HG03280 (cell line): ENCODE measurements around the gene MRPS6.

Experiments
- ATAC-seq: cut with Tn5 transposase; IDR thresholded peaks from one replicate; pipeline ENCODE4 v1.9.1; 2021; ENCODE audit warnings: mild to moderate bottlenecking, moderate library complexity; ENCODE audit not compliant: unreplicated experiment

Gene MRPS6

GRCh38 chr21:34094949-34095348, 21.6 kb downstream of the MRPS6 start:
- no peak for ATAC-seq

DNA sequence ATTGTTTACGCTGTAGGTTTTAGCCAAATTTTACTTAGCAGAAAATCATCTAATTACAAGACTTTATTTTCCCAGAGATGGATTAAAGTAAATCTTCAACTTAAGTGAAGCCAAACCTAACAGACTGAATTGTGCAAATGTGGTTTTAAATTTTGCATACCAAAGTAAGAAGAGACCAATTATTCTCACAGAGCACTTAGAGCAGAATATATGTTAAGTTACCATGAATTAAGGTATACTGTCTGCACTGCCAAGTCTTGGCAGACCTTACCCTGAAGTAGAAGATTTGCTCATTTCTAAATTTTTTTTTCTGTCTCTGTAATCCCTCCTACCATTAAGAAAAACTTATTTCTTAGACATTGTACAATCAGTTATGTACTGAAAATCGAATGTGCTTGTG, 24.1 kb downstream of the MRPS6 start:
- no peak for ATAC-seq

- no peak for ATAC-seq
Measured at GRCh38 chr21:34100337-34100736, 27.0 kb downstream of the MRPS6 start.

GRCh38 chr21:34100790-34101189, 27.4 kb downstream of the MRPS6 start:
- no peak for ATAC-seq

DNA sequence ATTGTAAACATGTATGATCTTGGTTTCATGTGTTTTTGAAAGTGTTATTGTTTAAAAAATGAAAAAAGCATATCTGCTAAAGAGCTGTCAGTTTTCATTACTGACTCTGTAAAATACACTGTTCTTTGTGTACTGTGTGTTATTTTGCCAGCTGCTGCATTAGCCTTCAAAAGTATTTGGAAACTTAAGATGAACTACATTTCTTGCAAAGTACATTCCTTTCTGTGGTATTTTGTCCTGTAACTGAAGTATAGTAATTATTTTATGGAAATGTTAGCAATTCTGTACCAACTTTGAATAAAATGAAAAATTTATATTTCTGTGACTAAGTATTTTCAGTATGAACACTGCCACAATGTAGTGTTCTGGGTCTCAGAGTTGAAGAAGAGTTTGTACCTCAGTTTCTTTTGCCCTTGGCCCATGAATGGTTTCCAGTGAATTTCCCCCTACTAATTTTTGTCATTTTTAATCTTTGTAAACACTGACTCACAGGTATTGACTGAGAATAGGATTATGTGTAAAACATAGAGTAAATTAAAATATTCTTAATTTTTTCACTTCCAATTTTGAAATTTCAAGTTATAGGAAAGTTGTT, 32.7 kb downstream of the MRPS6 start:
- ATAC-seq: no peak

DNA sequence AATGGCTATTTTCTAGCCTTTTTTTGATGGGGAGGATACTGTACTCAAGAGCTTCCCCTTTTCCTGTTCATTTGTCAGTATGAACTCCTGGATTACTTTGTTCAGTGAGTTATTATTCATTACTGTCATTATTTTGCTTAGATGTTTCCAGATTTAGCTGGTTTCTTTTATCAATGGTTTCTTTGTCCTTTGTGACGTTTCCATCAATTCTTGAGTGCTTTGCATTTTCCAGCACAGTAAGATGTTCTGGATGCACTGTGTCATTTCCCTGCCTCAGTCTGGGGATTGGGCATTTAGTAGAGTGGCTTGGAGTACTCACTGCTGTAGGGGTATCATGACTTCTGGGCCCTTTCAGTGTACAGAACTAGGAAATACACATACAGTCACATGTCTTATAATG, 34.2 kb downstream of the MRPS6 start:
- no peak for ATAC-seq

- ATAC-seq: no peak
Measured at GRCh38 chr21:34109075-34109474, 35.7 kb downstream of the MRPS6 start.

DNA sequence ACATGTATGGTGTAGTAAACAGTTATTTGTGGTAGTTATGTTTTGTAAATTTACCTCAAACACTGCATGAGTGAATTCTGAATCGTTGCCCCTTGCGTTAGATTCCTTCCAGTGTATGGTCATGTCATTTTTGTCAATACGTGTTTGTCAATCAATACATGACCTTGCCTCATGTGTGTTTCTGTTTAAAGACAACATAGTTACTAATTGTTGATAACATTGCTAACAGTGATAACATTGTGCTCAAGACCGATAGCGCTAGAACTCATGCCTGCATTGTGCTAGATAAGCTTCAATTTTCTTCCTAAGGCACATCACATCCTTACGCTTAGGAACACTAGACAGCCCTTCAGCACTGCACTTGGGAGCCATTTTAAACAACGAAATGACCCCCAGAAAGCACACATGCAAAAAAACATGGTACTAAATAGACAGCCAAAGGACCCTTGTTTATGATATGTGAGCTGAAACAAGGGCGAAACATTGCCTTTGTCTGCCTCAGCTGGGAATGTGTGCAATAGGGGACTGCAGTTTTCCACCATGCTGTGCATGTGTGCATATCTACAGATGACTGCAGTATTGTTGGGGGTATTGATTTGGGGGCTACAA, 37.3 kb downstream of the MRPS6 start:
- no peak for ATAC-seq

DNA sequence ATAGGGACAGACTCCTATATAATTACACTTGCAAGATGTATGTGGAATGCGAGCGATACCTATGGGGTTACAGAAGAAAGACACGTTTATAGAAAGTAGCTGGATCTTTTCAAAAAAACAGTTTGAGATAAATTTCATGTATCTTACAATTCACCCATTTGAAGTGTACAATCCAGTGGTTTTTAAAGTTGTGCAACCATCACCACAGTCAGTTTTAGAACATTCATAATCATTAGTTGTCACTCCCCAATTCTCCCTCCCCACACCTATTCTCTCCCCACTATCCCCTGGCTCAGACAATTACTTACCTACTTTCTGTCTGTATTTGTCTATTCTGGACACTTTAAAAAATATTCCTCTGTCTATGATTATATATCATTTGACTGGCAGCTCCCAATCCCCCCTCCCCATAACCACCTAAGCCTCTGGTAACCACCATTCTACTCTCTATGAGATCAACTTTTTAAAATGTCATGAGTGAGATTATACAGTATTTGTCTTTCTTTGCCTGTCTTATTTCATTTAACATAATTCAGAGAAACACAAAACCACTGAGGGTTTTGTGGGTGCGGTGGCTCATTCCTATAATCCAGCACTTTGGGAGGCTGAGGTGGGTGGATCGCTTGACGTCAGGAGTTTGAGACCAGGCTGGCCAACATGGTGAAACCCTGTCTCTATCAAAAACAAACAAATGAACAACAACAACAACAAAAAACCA, 39.1 kb downstream of the MRPS6 start:
- no peak for ATAC-seq

DNA sequence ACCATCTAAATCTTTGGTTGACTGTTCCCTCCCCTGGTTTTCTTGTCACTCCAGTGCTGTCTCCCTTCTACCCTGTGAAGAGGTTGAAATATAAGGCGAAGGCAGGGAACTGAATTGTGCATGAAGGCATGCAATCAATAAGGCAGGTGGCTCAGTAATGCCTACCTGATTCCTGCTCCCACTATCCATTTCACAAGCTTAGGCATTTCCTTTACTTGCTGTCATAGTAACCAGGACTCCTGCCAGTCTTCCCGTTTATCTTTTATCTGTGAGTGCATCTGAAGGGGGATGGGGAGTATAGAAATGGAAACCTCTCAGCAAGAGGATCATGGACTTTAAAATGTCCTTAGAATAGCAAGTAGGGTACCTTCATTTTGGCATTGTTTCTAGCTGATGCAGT, 40.5 kb downstream of the MRPS6 start:
- no peak for ATAC-seq

GRCh38 chr21:34115160-34115559, 41.8 kb downstream of the MRPS6 start:
- no peak for ATAC-seq

DNA sequence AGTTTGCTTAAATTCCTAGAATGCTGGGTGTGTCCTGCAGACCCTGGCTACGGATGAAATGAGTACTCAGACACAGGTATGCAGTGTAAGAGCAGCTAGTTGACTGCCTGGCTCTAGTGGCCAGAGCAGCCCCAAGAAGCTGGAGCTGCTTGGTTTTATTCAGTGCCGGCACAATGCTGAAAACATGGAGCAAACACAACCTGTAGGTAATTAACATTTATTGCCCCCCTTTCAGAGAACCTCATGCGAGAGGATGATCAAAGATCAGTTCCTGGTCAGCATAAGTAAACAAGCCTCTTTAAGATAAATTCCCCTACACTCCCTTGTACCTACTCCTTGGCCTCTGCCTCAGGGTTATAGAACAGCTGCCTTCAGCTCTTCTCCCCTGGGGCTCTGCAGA, 43.2 kb downstream of the MRPS6 start:
- no peak for ATAC-seq

DNA sequence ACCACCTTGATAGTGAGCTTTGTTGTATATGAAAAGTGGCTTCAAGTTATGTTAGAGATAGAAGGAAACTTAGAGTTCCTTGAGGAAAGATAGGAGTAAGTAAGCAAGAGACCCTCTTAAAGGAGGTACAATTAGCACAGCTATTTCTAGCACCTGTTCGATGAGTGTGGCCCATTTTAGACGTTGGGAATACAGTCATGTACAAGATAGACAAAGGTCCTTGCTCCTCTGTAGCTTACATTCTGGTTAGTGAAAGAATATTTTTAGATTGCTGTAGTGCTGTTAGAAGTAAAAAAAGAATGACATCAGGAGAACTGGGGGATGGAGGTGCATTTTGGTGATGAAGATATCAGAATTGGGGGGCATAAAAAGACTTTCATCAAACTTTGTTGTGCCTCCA, 47.5 kb downstream of the MRPS6 start:
- no peak for ATAC-seq

- ATAC-seq: no peak
Measured at GRCh38 chr21:34122047-34122446, 48.7 kb downstream of the MRPS6 start.

- no peak for ATAC-seq
Measured at GRCh38 chr21:34123609-34124008, 50.2 kb downstream of the MRPS6 start.

DNA sequence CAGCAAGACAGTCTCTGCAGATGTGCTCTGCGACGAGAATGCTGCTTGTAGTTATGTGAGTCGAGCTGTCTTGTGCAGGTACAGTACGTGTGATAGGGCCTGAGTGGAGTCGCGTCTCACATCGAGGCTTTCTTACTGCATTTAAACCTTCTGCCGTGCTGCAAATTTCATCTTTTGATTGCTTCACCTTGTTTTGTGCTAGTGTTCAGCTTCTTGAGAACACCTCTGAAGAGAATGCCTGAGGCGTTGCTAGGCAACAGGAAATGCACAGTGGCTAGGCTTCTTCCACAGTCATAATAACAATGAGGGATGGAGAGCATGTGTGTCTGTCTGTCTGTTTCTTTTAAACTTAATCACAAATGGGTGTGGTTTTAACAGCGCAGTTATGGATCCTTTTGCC, 52.9 kb downstream of the MRPS6 start:
- no peak for ATAC-seq

DNA sequence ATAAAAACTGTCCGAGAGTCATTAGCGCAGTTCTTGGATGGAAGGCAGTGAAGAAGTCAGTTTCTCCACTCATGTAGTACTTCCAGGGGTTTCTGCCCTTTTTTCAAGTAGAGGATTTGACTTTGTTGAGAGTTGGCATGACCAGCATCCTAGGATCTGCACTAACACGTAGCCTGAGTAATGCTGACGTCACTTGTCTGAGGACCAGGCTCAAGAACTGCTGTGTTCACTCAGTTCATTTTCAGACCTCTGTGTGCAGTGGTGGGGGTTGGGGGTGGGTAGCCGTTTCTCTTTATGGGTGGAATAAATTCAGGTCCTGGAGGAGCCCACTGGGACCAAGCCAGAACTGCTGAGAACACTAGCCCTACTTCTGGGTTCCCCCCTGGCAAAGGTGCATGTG, 53.3 kb downstream of the MRPS6 start:
- ATAC-seq: no peak

DNA sequence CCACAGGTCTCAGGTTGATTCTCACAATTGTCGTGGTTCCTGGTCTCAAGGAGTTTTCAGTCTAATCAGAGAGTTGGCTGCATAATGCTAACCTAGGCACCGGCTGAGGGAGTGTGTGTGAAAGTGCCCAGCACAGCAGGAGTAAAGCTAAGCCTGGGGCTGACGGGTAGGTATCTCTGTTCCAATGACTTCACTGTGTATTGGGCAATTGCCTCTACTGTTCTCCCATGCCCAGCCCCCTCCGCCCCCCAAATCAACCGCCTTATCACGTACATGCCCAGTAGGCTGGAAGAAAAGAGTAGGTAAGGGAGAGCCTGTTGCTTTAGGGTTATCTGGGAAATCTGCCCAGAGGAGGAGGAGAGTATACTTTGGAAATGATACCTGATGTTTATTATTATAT, 54.7 kb downstream of the MRPS6 start:
- ATAC-seq: no peak

- ATAC-seq: no peak
Measured at GRCh38 chr21:34128674-34129038, 55.3 kb downstream of the MRPS6 start.

- ATAC-seq: no peak
Measured at GRCh38 chr21:34129039-34129891, 55.9 kb downstream of the MRPS6 start.

GRCh38 chr21:34129901-34130715, 56.7 kb downstream of the MRPS6 start:
- no peak for ATAC-seq
